Activated CD8-positive, alpha-beta T cell treated with anti-CD3 and anti-CD28 coated beads for 36 hours (primary cell): ENCODE data around the gene RRP1. TPM values are rescaled to one million over a fixed set of nuclear protein-coding genes. Genes with fewer than 3 reads are reported as not detected.
A peak's percentile ranks its signal among the peaks of the same experiment; 100 is the strongest.

Experiments
- ATAC-seq: fragments of 200-7000 bp; cut with Tn5 transposase; one replicate; pipeline ENCODE4 v1.10.0; 2021; ENCODE audit warnings: mild to moderate bottlenecking, moderate library complexity
- CTCF ChIA-PET: fragments of 350-600 bp; sonication (Branson Sonifier 250); formaldehyde crosslinking; loops from one replicate; lab custom pipeline; 2021; ENCODE audit warnings: antibody characterized with exemption; lab: Charles Lee
- POLR2A ChIA-PET: fragments of 350-600 bp; sonication (Branson Sonifier 250); formaldehyde crosslinking; loops from one replicate; lab custom pipeline; 2021; ENCODE audit warnings: antibody characterized with exemption; lab: Charles Lee
- DNase-seq: peaks from one replicate; pipeline ENCODE4 v3.0.0-alpha.2; 2020
- H3K27ac Mint-ChIP-seq: one replicate; pipeline ENCODE4 v1.8.0; 2021; ENCODE audit warnings: mild to moderate bottlenecking, mixed read lengths
- H3K27me3 Mint-ChIP-seq: one replicate; pipeline ENCODE4 v1.8.0; 2021; ENCODE audit warnings: mixed read lengths
- H3K36me3 Mint-ChIP-seq: one replicate; pipeline ENCODE4 v1.8.0; 2021; ENCODE audit warnings: low read depth, mixed read lengths
- H3K4me1 Mint-ChIP-seq: one replicate; pipeline ENCODE4 v1.8.0; 2021; ENCODE audit warnings: low read depth, mixed read lengths
- H3K4me3 Mint-ChIP-seq: one replicate; pipeline ENCODE4 v1.8.0; 2021; ENCODE audit warnings: mild to moderate bottlenecking, moderate library complexity, mixed read lengths
- H3K9me3 Mint-ChIP-seq: one replicate; pipeline ENCODE4 v1.8.0; 2021; ENCODE audit warnings: mixed read lengths
- intact Hi-C: fragments of 100-400 bp; cut with micrococcal nuclease; formaldehyde crosslinking; loops from one replicate; pipeline ENCODE4 v1.10.0; 2022
- total RNA-seq, 2 experiments: library from RNA; stranded (reverse); gene quantifications; one replicate each; pipeline ENCODE4 v1.2.3, GENCODE V29; 2021
- TF ChIP-seq, protein P1 (sequence below): fragments of 200-600 bp; IDR thresholded peaks from one replicate; pipeline ENCODE4 v1.8.0; 2022; ENCODE audit warnings: antibody characterized with exemption, mild to moderate bottlenecking

RRP1 gene
- total RNA-seq, 2 experiments from 2014 or later, result 61.1 to 62.9 TPM

- POLR2A ChIA-PET, result no interaction called here
- CTCF ChIA-PET, result no interaction called here
- DNase-seq, result no peak
- Mint-ChIP-seq H3K36me3 (peaks cover 17% of the 10 kb centered on the region), H3K4me3 (no peak overlapping the region), H3K27ac (no peak overlapping the region), H3K9me3 (no peaks in the 10 kb centered on the region), H3K27me3 (no peaks in the 10 kb centered on the region), H3K4me1 (peaks cover 8% of the 10 kb centered on the region)
- ATAC-seq, result no peak
- intact Hi-C loops, result no loop called here
- TF ChIP-seq, protein P1, sequence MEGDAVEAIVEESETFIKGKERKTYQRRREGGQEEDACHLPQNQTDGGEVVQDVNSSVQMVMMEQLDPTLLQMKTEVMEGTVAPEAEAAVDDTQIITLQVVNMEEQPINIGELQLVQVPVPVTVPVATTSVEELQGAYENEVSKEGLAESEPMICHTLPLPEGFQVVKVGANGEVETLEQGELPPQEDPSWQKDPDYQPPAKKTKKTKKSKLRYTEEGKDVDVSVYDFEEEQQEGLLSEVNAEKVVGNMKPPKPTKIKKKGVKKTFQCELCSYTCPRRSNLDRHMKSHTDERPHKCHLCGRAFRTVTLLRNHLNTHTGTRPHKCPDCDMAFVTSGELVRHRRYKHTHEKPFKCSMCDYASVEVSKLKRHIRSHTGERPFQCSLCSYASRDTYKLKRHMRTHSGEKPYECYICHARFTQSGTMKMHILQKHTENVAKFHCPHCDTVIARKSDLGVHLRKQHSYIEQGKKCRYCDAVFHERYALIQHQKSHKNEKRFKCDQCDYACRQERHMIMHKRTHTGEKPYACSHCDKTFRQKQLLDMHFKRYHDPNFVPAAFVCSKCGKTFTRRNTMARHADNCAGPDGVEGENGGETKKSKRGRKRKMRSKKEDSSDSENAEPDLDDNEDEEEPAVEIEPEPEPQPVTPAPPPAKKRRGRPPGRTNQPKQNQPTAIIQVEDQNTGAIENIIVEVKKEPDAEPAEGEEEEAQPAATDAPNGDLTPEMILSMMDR, result no peak
These were observed 45.4 kb upstream of the RRP1 start for GRCh38 chr21:43743947-43744346.

- ATAC-seq (no peak), DNase-seq (no peak)
- POLR2A ChIA-PET, result interaction anchor here (1.4 kb wide), 1 partner anchor 20 kb away, joined by 3 read pairs; no protein-coding TSS in a partner anchor
- Mint-ChIP-seq H3K4me3 (no peak overlapping the region), H3K36me3 (peaks cover 13% of the 10 kb centered on the region), H3K27ac (no peak overlapping the region), H3K27me3 (no peaks in the 10 kb centered on the region), H3K4me1 (peaks cover 4% of the 10 kb centered on the region), H3K9me3 (no peaks in the 10 kb centered on the region)
- TF ChIP-seq, protein P1, result no peak
- CTCF ChIA-PET, result no interaction called here
- intact Hi-C loops, result no loop called here
These were observed 44.7 kb upstream of the RRP1 start for GRCh38 chr21:43744725-43745124.

DNA sequence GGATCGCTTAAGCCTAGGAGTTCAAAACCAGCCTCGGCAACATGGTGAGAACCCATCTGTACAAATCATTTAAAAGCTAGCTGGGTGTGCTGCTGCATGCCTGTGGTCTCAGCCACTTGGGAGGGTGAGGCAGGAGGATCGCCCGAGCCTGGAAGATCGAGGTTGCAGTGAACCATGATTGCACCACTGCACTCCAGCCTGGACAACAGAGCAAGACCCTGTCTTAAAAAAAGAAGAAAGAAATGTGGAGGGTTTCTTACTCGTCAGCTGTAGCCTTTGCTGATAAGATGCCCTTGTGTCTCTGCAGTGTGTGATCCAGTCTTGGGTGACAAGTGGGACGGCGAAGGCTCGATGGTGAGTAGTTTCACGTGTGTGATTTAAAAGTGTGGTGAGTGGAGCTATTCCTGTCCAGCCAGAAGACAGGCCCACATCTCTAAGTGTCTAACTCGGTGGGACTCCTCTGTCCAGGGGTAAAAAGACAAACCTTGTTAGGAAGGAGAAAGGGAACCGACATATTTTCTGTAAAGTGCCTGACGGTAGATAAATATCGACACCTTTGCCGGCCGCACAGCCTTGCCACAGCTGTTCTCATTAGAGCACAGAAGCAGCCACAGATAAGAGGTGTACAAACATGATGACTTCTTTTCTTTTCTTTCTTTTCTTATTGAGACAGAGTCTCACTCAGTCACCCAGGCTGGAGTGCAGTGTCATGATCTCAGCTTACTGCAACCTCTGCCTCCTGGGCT lies 43.4 kb upstream of the RRP1 start:
- intact Hi-C loops, result no loop called here
- POLR2A ChIA-PET, result interaction anchor here (1.4 kb wide), 1 partner anchor 22 kb away, joined by 3 read pairs; no protein-coding TSS in a partner anchor
- Mint-ChIP-seq H3K4me1 (no peaks in the 10 kb centered on the region), H3K9me3 (no peaks in the 10 kb centered on the region), H3K27ac (no peak overlapping the region), H3K27me3 (no peaks in the 10 kb centered on the region), H3K36me3 (peaks cover 14% of the 10 kb centered on the region), H3K4me3 (no peak overlapping the region)
- CTCF ChIA-PET, result no interaction called here
- TF ChIP-seq, protein P1, result no peak
- ATAC-seq (no peak), DNase-seq (no peak)

DNA sequence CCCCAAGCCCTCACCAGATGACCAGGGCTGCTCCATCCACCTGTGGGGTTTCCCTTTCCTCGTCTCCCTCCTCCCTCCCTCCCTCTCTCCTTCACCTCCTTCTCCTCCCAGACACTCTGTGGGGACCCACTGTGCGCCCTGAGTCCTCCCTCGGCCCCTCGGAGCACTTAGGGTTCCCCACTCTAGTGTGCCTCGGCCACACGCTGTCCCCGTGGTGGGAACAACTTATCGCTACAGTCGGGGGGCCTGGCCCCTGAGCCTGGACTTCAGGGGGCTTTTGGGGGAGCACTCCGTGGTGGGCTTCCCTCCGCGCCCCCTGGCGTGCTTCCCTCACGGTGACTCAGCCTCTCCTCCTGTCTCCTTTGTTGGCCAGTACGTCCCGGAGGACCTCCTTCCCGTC lies 40.8 kb upstream of the RRP1 start:
- CTCF ChIA-PET, result no interaction called here
- TF ChIP-seq, protein P1, result no peak
- H3K4me1 Mint-ChIP-seq, result no peaks in the 10 kb centered on the region
- H3K36me3 Mint-ChIP-seq, result peaks cover 20% of the 10 kb centered on the region
- ATAC-seq (no peak), DNase-seq (no peak)
- no peaks in the 10 kb centered on the region for H3K27me3 Mint-ChIP-seq
- no peak overlapping the region for H3K27ac Mint-ChIP-seq
- intact Hi-C loops, result no loop called here
- no peak overlapping the region for H3K4me3 Mint-ChIP-seq
- no peaks in the 10 kb centered on the region for H3K9me3 Mint-ChIP-seq
- POLR2A ChIA-PET, result no interaction called here

DNA sequence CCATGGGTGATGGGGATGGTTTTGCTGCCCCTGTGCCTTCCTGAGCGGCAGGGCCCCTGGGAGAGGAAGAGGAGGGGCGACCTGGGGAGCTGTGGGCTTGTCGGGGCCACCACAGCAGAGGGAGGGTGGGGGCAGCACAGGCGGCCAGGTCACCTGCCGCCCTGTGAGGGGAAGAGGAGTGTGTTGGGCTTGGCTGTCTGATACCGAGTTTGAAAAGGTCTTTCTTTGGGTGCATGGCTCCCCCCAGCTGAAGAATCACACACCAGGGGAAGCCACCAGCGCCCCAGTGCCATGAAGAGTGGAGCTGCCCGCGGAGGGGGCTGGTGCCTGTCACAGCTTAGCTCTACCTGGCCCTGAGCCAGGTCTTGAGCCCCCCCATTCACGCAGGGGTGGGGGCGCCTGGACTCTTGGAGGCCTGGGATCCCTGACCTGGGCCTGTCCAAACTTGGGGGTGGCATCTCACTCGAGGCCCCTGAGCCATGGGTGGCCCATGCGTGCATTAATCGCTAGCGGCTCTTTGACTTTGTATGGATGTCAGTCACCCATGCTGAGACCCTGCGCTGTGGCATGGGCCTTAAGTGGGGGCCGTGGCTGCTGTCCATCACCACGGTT lies 39.6 kb upstream of the RRP1 start:
- H3K27ac Mint-ChIP-seq, result no peak overlapping the region
- no peak overlapping the region for H3K4me3 Mint-ChIP-seq
- intact Hi-C loops, result no loop called here
- H3K27me3 Mint-ChIP-seq, result no peaks in the 10 kb centered on the region
- H3K9me3 Mint-ChIP-seq, result no peaks in the 10 kb centered on the region
- ChIA-PET CTCF (no interaction called here), POLR2A (no interaction called here)
- no peaks in the 10 kb centered on the region for H3K4me1 Mint-ChIP-seq
- DNase-seq (peak; percentile 8), ATAC-seq (no peak)
- peaks cover 23% of the 10 kb centered on the region for H3K36me3 Mint-ChIP-seq
- TF ChIP-seq, protein P1, result no peak
